NCI-H446 treated with DMSO at 0.1 percent for 48 hours (cell line): Measurements from ENCODE around the gene YBX3.

ENCODE experiments used
- DNase-seq: peaks from one replicate; lab custom pipeline; 2025; lab: John Stamatoyannopoulos, UW

The YBX3 gene

DNA sequence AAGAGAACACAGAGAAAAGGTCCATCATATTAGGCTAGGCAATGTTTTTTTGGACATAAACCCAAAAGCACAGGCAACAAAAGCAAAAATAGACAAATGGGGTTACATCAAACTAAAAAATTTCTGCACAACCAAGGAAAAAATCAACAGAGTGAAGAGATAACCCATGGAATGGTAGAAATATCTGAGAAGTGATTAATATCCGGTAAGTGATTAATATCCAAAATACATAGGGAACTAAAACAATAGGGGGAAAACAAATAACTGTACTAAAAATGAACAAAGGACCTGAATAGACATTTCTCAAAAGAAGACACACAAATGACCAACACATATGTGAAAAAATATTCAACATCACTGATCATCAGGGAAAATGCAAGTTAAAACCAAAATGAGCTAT, 53.6 kb downstream of the YBX3 start:
- no peak for DNase-seq

DNA sequence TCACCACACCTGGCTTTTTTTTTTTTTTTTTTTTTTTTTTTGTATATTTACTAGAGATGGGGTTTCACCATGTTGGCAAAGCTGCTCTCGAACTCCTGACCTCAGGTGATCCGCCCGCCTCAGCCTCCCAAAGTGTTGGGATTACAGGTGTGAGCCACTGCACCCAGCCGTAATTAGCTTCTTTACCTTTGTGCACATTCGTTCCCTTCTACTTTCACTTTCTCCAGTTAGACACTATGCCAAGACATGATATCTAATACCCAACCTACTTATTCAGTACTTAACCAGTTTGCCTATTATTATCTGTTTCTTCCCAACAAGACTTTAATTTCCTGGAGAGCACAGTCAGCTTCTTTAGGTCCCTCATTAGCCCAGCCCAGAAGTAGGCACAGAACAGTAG, 54.6 kb downstream of the YBX3 start:
- no peak for DNase-seq

DNA sequence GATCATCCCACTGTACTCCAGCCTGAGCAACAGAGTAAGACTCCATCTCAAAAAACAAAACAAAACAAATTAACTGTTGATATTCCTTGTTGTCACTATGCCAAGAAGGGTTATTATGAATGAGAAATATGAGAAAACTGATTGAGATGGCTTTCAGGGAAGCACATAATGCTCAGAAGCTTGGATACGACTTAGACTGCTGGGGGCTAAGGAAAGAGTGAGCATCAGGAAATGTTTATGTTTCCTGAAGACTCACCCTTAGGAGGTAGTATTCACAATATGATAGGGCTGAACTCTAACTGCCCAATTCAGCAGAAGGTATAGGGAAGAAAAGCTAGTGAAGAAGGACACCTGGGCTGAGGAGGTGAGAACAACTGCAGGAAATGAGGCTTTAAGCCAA, 55.5 kb downstream of the YBX3 start:
- no peak for DNase-seq

DNA sequence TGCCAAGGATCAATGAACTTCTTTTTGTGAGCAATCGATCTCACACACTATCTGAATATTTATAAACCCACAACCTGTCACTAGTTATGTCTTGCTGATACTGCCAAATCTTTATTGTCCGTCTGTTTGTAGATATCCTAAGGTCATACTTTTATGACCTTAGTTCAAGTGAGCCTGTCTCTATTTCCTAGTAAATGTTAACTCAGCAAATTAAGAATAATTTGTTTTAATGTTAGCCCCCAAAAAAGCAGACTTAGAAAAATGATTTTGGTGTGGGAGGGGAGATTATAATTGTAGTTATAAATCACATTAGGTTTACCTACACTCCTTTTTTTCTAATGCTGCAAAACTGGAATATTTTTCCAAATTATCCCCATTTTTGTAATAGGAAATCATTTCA, 58.6 kb downstream of the YBX3 start:
- no peak for DNase-seq

DNA sequence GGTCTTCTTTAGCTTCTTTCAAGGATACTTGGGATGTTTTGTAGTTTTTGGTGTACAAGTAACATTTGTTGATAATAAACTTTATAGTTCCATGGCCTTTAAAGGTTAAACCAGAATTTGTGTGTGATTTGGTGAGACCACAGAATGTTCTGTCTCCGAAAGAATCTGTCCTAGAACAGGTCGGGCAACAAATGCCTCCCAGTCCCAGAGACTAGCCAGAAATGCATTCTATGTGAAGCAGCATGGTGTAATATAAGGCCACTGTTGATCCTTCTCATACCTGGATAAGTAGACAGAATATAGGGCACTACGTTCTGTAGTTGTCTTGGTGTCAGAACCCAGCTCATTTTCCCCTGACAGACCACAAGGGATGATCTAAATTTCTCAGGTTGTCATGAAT, 59.3 kb downstream of the YBX3 start:
- DNase-seq: no peak

DNA sequence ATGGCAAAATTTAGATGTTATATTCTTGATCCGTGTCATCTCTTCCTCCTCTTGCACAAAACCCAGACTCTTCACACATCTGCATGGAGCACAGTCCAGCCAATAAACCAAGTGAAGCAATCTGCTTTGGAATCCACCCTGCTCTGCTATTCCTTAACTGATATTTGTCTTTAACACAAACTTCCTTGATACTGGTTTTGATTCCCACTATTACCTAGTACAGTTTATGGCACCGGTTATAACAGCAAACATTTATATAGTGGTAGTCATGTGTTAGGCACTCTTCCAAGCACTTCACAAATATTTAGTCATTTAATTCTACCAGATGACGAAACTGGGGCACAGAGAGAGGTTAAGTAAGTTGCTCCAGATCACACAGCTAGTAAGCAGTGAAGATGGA, 61.8 kb downstream of the YBX3 start:
- no peak for DNase-seq

DNA sequence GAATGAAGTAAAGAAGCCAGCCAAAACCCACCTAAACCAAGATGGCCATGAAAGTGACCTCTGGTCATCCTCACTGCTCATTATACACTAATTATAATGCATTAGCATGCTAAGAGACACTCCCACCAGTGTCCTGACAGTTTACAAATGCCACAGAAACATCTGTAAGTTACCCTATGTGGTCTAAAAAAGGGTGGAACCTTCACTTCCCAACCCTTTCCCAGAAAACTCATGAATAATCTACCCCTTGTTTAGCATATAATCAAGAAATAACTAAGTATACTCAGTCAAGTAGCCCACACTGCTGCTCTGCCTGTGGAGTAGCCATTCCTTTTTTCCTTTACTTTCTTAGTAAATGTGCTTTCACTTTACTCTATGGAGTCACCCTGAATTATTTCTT, 69.1 kb downstream of the YBX3 start:
- no peak for DNase-seq

DNA sequence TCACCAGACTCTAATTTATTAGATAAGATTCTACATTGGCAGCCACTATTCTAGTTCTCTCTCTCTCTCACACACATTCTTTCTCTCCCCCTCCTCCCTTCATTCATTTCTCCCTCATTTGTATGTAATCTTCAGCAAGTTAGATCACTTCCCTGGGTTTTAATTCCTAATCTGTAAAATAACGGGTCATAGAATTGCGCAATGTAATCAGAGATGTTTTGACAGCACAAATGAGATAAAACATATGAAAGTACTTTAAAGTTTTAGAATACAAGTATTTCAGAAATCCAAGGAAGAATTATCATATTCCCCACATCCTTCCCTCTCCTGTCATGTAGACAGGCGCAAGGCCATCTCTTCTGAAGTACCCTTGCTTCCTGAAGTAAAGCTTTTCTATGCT, 70.9 kb downstream of the YBX3 start:
- DNase-seq: no peak
